ENCODE results near the gene BMF. TPM values are rescaled to one million over a fixed set of nuclear protein-coding genes. Genes with fewer than 3 reads are reported as not detected.
A peak's percentile ranks its signal among the peaks of the same experiment; 100 is the strongest.
"Not testable (repeated sequence)": the region's sequence is repeated elsewhere in the genome, so short reads cannot be mapped to it uniquely, and the experiment has no call there.

The BMF gene
- total and polyA plus RNA-seq, 2 donors (not counting 3 experiments of a cell fraction or from before 2014, with no cell fraction given) = 8.6 to 9.8 TPM

GRCh38 chr15:40075298-40076044, 33.2 kb downstream of the BMF start:
- dilution Hi-C loops (cut with MboI; ENCODE audit: extremely low pct_ligation_motif_present, low sequenced_read_pairs) (no loop called here), intact Hi-C loops (cut with micrococcal nuclease) (no loop called here)
- Histone ChIP-seq H3K4me2 (ENCODE audit: insufficient read depth, low read length) (peak overlapping the region; percentile 1), H2AFZ (ENCODE audit: low read depth, low read length) (peak overlapping the region; percentile 49), H3K9me1 (replicated peaks; ENCODE audit: control insufficient read depth, extremely low read depth, insufficient read depth, low read length) (no peaks in the 10 kb centered on the region), H4K20me1 (replicated peaks; ENCODE audit: control insufficient read depth, extremely low read depth, insufficient read depth, low read length) (no peaks in the 10 kb centered on the region), H3K4me1 (ENCODE audit: control insufficient read depth, extremely low read depth, insufficient read depth, low read length) (peaks cover 20% of the 10 kb centered on the region), H3K79me2 (ENCODE audit: control insufficient read depth, insufficient read depth, low read length) (no peaks in the 10 kb centered on the region), H3K27ac (ENCODE audit: insufficient read depth, low read depth, low read length) (no peak overlapping the region), H3K27me3 (ENCODE audit: control insufficient read depth in 2 of 2, insufficient read depth in 2 of 2, low read length in 2 of 2) (no peaks in the 10 kb centered on the region), H3K9ac (replicated peaks; ENCODE audit: extremely low read depth, insufficient read depth, low read length) (no peak overlapping the region), H3K4me3 (replicated peaks in 1 of 3; ENCODE audit: insufficient read depth in 1 of 3, low read depth in 1 of 3, low read length in 3 of 3) (no peak overlapping the region), H3K36me3 (ENCODE audit: control insufficient read depth in 2 of 2, extremely low read depth in 1 of 2, insufficient read depth in 2 of 2, low read length in 2 of 2) (no peaks in the 10 kb centered on the region), H3K9me3 (replicated peaks; ENCODE audit: control insufficient read depth, insufficient read depth, low read length) (no peaks in the 10 kb centered on the region)
- DNase-seq (ENCODE audit: low read depth, low spot score) (peak; percentile 52), FAIRE-seq (no peak)
- ChIA-PET CTCF (interaction anchor here (0.8 to 1.6 kb wide), 3 partner anchors 31 to 199 kb away, joined by 4 to 5 read pairs (median 5); partner anchors contain the start of gene BMF), POLR2A (no interaction called here)
- BruUV-seq (replicated peaks) = no TSS peak
- no peak for TF ChIP-seq CTCF (IDR thresholded peaks at IDR 0.05; ENCODE audit: extremely low read depth in 1 of 2, insufficient read depth in 1 of 2, low read depth in 1 of 2, low read length in 2 of 2)
- no peak for TF ChIP-seq POLR2AphosphoS5 (IDR thresholded peaks at IDR 0.05; ENCODE audit: insufficient read depth, low read depth, low read length)
- no peak for TF ChIP-seq MYC (IDR thresholded peaks at IDR 0.05; ENCODE audit: low read depth, low read length)
- TF ChIP-seq MAX (IDR thresholded peaks at IDR 0.05; ENCODE audit: insufficient read depth, insufficient read length) = no peak
- TF ChIP-seq POLR2A (IDR thresholded peaks at IDR 0.05; ENCODE audit: low read depth, low read length) = no peak
- TF ChIP-seq FOS (IDR thresholded peaks at IDR 0.05; ENCODE audit: borderline replicate concordance, insufficient read depth, low read length) = no peak
- no peak for TF ChIP-seq GATA2 (IDR thresholded peaks at IDR 0.05; ENCODE audit: insufficient read depth, insufficient read length, low read depth, low read length)
- no peak for TF ChIP-seq EZH2 (IDR thresholded peaks at IDR 0.05; ENCODE audit: borderline replicate concordance, low read depth, low read length, severe bottlenecking)
- TF ChIP-seq JUN (IDR thresholded peaks at IDR 0.05; ENCODE audit: borderline replicate concordance, insufficient read depth, insufficient read length, low read depth) = no peak

- H3K4me2 ChIP-seq (ENCODE audit: insufficient read depth, low read length); FAIRE-seq; H3K79me2 ChIP-seq (ENCODE audit: control insufficient read depth, insufficient read depth, low read length); DNase-seq (ENCODE audit: low read depth, low spot score); H2AFZ ChIP-seq (ENCODE audit: low read depth, low read length); POLR2A ChIA-PET; BruUV-seq (replicated peaks); H3K27me3 ChIP-seq (ENCODE audit: control insufficient read depth in 2 of 2, insufficient read depth in 2 of 2, low read length in 2 of 2); intact Hi-C loops (cut with micrococcal nuclease); H3K36me3 ChIP-seq (ENCODE audit: control insufficient read depth in 2 of 2, extremely low read depth in 1 of 2, insufficient read depth in 2 of 2, low read length in 2 of 2); H3K9ac ChIP-seq (replicated peaks; ENCODE audit: extremely low read depth, insufficient read depth, low read length); H3K9me3 ChIP-seq (replicated peaks; ENCODE audit: control insufficient read depth, insufficient read depth, low read length); H3K9me1 ChIP-seq (replicated peaks; ENCODE audit: control insufficient read depth, extremely low read depth, insufficient read depth, low read length); H3K4me3 ChIP-seq (replicated peaks in 1 of 3; ENCODE audit: insufficient read depth in 1 of 3, low read depth in 1 of 3, low read length in 3 of 3); H3K27ac ChIP-seq (ENCODE audit: insufficient read depth, low read depth, low read length); dilution Hi-C loops (cut with MboI; ENCODE audit: extremely low pct_ligation_motif_present, low sequenced_read_pairs); H4K20me1 ChIP-seq (replicated peaks; ENCODE audit: control insufficient read depth, extremely low read depth, insufficient read depth, low read length): not testable (repeated sequence)
- CTCF ChIA-PET = interaction anchor here (0.9 to 1.6 kb wide), 2 partner anchors 34 to 200 kb away, joined by 4 read pairs; partner anchors contain the start of gene BMF
- H3K4me1 ChIP-seq (ENCODE audit: control insufficient read depth, extremely low read depth, insufficient read depth, low read length) = peaks cover 15% of the 10 kb centered on the region
Observed at GRCh38 chr15:40074656-40075055, 34.0 kb downstream of the BMF start.

All from endothelial cell of umbilical vein (primary cell).